OCI-LY7 (cell line): ENCODE measurements around the gene TEPSIN.

Source experiments
- EZH2phosphoT487 ChIP-seq: fragments of 200-600 bp; sonication (generic); IDR thresholded peaks from 2 replicates; pipeline ENCODE4 v1.6.1; 2018; ENCODE audit warnings: low read depth, borderline replicate concordance, mild to moderate bottlenecking, mixed run types, antibody characterized with exemption, low read length, moderate library complexity, mixed read lengths
- TF ChIP-seq, protein P1 (sequence below): fragments of 200-600 bp; sonication (generic); conservative IDR thresholded peaks from 2 replicates; pipeline ENCODE4 v1.5.1; 2014; ENCODE audit warnings: mild to moderate bottlenecking, antibody characterized with exemption, low read length, moderate library complexity, mixed read lengths

- TF ChIP-seq, protein P1, sequence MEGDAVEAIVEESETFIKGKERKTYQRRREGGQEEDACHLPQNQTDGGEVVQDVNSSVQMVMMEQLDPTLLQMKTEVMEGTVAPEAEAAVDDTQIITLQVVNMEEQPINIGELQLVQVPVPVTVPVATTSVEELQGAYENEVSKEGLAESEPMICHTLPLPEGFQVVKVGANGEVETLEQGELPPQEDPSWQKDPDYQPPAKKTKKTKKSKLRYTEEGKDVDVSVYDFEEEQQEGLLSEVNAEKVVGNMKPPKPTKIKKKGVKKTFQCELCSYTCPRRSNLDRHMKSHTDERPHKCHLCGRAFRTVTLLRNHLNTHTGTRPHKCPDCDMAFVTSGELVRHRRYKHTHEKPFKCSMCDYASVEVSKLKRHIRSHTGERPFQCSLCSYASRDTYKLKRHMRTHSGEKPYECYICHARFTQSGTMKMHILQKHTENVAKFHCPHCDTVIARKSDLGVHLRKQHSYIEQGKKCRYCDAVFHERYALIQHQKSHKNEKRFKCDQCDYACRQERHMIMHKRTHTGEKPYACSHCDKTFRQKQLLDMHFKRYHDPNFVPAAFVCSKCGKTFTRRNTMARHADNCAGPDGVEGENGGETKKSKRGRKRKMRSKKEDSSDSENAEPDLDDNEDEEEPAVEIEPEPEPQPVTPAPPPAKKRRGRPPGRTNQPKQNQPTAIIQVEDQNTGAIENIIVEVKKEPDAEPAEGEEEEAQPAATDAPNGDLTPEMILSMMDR, result no peak
- no peak for TF ChIP-seq EZH2phosphoT487
These were observed 13.6 kb upstream of the TEPSIN start for GRCh38 chr17:81252326-81252986.
